Neural progenitor cell (in vitro differentiated cells): ENCODE data around the gene SH3GL1. TPM values are rescaled to one million over a fixed set of nuclear protein-coding genes. Genes with fewer than 3 reads are reported as not detected.

ENCODE experiments used
- DNase-seq: peaks from one replicate; pipeline ENCODE4 v3.0.0-alpha.2; 2016; ENCODE audit warnings: low spot score
- H2AFZ ChIP-seq: fragments of 200-600 bp; sonication (generic); replicated peaks from 2 replicates; pipeline ENCODE4 v1.6.1; 2016; ENCODE audit warnings: antibody characterized with exemption
- H3F3A ChIP-seq: fragments of 200-600 bp; sonication (generic); 2 replicates; pipeline ENCODE4 v1.6.1; 2016; ENCODE audit warnings: antibody characterized with exemption, low read depth
- H3K27ac ChIP-seq: fragments of 200-600 bp; sonication (generic); 2 replicates; pipeline ENCODE4 v1.5.1; 2016; ENCODE audit warnings: mild to moderate bottlenecking
- H3K27me3 ChIP-seq: fragments of 200-600 bp; sonication (generic); 2 replicates; pipeline ENCODE4 v1.6.1; 2016; ENCODE audit warnings: mild to moderate bottlenecking, moderate library complexity
- H3K36me3 ChIP-seq: fragments of 200-600 bp; sonication (generic); 2 replicates; pipeline ENCODE4 v1.5.1; 2016
- H3K4me1 ChIP-seq: fragments of 200-600 bp; sonication (generic); 2 replicates; pipeline ENCODE4 v1.6.1; 2016; ENCODE audit warnings: mixed run types
- H3K4me2 ChIP-seq: fragments of 200-600 bp; sonication (generic); 2 replicates; pipeline ENCODE4 v1.6.1; 2016
- H3K4me3 ChIP-seq: fragments of 200-600 bp; sonication (generic); 2 replicates; pipeline ENCODE4 v1.5.1; 2016
- H3K79me2 ChIP-seq: fragments of 200-600 bp; sonication (generic); 2 replicates; pipeline ENCODE4 v1.6.1; 2016; ENCODE audit warnings: low read depth
- H3K9ac ChIP-seq: fragments of 200-600 bp; sonication (generic); 2 replicates; pipeline ENCODE4 v1.6.1; 2016
- H3K9me3 ChIP-seq: fragments of 200-600 bp; sonication (generic); 2 replicates; pipeline ENCODE4 v1.5.1; 2016; ENCODE audit warnings: low read depth
- H4K20me1 ChIP-seq: fragments of 200-600 bp; sonication (generic); 2 replicates; pipeline ENCODE4 v1.6.1; 2016; ENCODE audit warnings: low read depth
- H3K27ac Mint-ChIP-seq: 3 replicates; pipeline ENCODE4 v1.8.0; 2021; ENCODE audit warnings: mixed read lengths
- H3K27me3 Mint-ChIP-seq: 2 replicates; pipeline ENCODE4 v1.8.0; 2022; ENCODE audit warnings: low read depth, mild to moderate bottlenecking, inconsistent platforms, moderate library complexity, mixed read lengths; ENCODE audit not compliant: insufficient read depth
- H3K36me3 Mint-ChIP-seq: 3 replicates; pipeline ENCODE4 v1.8.0; 2021; ENCODE audit warnings: mixed read lengths
- H3K4me1 Mint-ChIP-seq: 3 replicates; pipeline ENCODE4 v1.8.0; 2021; ENCODE audit warnings: mixed read lengths
- H3K4me3 Mint-ChIP-seq: 3 replicates; pipeline ENCODE4 v1.8.0; 2021; ENCODE audit warnings: mild to moderate bottlenecking, moderate library complexity, mixed read lengths
- H3K9me3 Mint-ChIP-seq: 3 replicates; pipeline ENCODE4 v1.8.0; 2020; ENCODE audit warnings: mixed read lengths
- EZH2 ChIP-seq: fragments of 200-600 bp; sonication (generic); IDR thresholded peaks from 2 replicates; pipeline ENCODE4 v1.6.1; 2017; ENCODE audit warnings: antibody characterized with exemption, mild to moderate bottlenecking, moderate library complexity
- EZH2phosphoT487 ChIP-seq: fragments of 200-600 bp; sonication (generic); IDR thresholded peaks from 2 replicates; pipeline ENCODE4 v1.6.1; 2017; ENCODE audit warnings: antibody characterized with exemption
- total RNA-seq: library from RNA; depleted of rRNA; stranded (reverse); fragments of >200 nt; gene quantifications from 2 replicates; pipeline ENCODE4 v1.2.3, GENCODE V29; 2015; ENCODE audit warnings: low replicate concordance
- TF ChIP-seq, protein P1 (sequence below): fragments of 200-600 bp; sonication (generic); IDR thresholded peaks from 2 replicates; pipeline ENCODE4 v1.5.1; 2017; ENCODE audit warnings: antibody characterized with exemption, mild to moderate bottlenecking

SH3GL1 gene
- total RNA-seq, 1 donor from 2014 or later, result 25.3 TPM

- H3F3A ChIP-seq, result peaks cover 59% of the 10 kb centered on the region
- peaks cover 85% of the 10 kb centered on the region for H4K20me1 ChIP-seq
- peaks cover 22% of the 10 kb centered on the region for H3K36me3 Mint-ChIP-seq
- no peaks in the 10 kb centered on the region for H3K9me3 Mint-ChIP-seq
- no peaks in the 10 kb centered on the region for H3K27me3 Mint-ChIP-seq
- peaks cover 32% of the 10 kb centered on the region for H3K4me1 Mint-ChIP-seq
- H3K27ac ChIP-seq, result peak overlapping the region; percentile 98
- H2AFZ ChIP-seq, result no peak overlapping the region
- peaks cover 96% of the 10 kb centered on the region for H3K79me2 ChIP-seq
- peak overlapping the region; percentile 95 for H3K27ac Mint-ChIP-seq
- H3K9ac ChIP-seq, result no peak overlapping the region
- H3K4me2 ChIP-seq, result peak overlapping the region; percentile 83
- H3K4me3 ChIP-seq, result peak overlapping the region; percentile 39
- no peaks in the 10 kb centered on the region for H3K36me3 ChIP-seq
- H3K4me1 ChIP-seq, result peaks cover 33% of the 10 kb centered on the region
- H3K27me3 ChIP-seq, result no peaks in the 10 kb centered on the region
- DNase-seq, result peak; percentile 81
- TF ChIP-seq, protein P1, sequence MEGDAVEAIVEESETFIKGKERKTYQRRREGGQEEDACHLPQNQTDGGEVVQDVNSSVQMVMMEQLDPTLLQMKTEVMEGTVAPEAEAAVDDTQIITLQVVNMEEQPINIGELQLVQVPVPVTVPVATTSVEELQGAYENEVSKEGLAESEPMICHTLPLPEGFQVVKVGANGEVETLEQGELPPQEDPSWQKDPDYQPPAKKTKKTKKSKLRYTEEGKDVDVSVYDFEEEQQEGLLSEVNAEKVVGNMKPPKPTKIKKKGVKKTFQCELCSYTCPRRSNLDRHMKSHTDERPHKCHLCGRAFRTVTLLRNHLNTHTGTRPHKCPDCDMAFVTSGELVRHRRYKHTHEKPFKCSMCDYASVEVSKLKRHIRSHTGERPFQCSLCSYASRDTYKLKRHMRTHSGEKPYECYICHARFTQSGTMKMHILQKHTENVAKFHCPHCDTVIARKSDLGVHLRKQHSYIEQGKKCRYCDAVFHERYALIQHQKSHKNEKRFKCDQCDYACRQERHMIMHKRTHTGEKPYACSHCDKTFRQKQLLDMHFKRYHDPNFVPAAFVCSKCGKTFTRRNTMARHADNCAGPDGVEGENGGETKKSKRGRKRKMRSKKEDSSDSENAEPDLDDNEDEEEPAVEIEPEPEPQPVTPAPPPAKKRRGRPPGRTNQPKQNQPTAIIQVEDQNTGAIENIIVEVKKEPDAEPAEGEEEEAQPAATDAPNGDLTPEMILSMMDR, result no peak
- peak; percentile 39 for TF ChIP-seq EZH2phosphoT487
- no peak for TF ChIP-seq EZH2
- H3K4me3 Mint-ChIP-seq, result peak overlapping the region; percentile 78
- H3K9me3 ChIP-seq, result no peaks in the 10 kb centered on the region
Observed at GRCh38 chr19:4414800-4415321, 14.5 kb upstream of the SH3GL1 start.

- peaks cover 32% of the 10 kb centered on the region for H3K4me1 Mint-ChIP-seq
- Histone ChIP-seq H3K27me3 (no peaks in the 10 kb centered on the region), H3K27ac (peak overlapping the region; percentile 98), H3K36me3 (no peaks in the 10 kb centered on the region), H2AFZ (no peak overlapping the region), H3K4me2 (peak overlapping the region; percentile 83), H3K79me2 (peaks cover 96% of the 10 kb centered on the region), H4K20me1 (peaks cover 87% of the 10 kb centered on the region), H3K4me1 (peaks cover 33% of the 10 kb centered on the region), H3F3A (peaks cover 63% of the 10 kb centered on the region), H3K9ac (no peak overlapping the region), H3K4me3 (peak overlapping the region; percentile 39), H3K9me3 (no peaks in the 10 kb centered on the region)
- H3K36me3 Mint-ChIP-seq, result peaks cover 26% of the 10 kb centered on the region
- H3K27ac Mint-ChIP-seq, result peak overlapping the region; percentile 95
- no peaks in the 10 kb centered on the region for H3K9me3 Mint-ChIP-seq
- H3K27me3 Mint-ChIP-seq, result no peaks in the 10 kb centered on the region
- peak overlapping the region; percentile 78 for H3K4me3 Mint-ChIP-seq
- TF ChIP-seq EZH2 (no peak), EZH2phosphoT487 (no peak)
- TF ChIP-seq, protein P1, result no peak
- DNase-seq, result no peak
Observed at GRCh38 chr19:4414144-4414799, 13.9 kb upstream of the SH3GL1 start.

DNA sequence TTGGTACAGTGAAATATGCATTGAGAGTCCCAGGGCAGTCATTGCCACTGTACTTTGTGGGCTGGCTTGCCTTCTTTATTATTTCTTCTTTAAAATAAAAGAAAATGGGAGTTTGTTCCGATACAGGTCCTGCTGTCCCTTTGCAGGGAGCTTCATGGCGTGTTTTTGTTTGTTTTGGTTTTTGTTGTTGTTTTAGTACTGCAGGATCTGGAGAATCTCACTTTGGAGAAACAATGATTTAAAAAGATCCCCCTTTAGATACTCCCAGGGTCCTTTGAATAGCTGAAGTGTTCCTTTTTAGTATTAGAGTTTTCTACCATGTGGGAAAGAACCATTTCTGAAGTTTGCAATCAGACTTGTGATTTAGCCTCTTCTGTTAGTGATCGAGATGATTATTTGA is 13.2 kb upstream of the SH3GL1 start:
- Histone ChIP-seq H3K4me1 (peaks cover 39% of the 10 kb centered on the region), H3K9ac (no peak overlapping the region), H3K27me3 (no peaks in the 10 kb centered on the region), H3K4me2 (peak overlapping the region; percentile 83), H3F3A (peaks cover 70% of the 10 kb centered on the region), H2AFZ (no peak overlapping the region), H3K36me3 (no peaks in the 10 kb centered on the region), H3K79me2 (peaks cover 97% of the 10 kb centered on the region), H3K4me3 (no peak overlapping the region), H3K27ac (peak overlapping the region; percentile 98), H4K20me1 (peaks cover 92% of the 10 kb centered on the region), H3K9me3 (no peaks in the 10 kb centered on the region)
- Mint-ChIP-seq H3K27ac (no peak overlapping the region), H3K4me3 (no peak overlapping the region), H3K4me1 (peaks cover 37% of the 10 kb centered on the region), H3K36me3 (peaks cover 32% of the 10 kb centered on the region), H3K9me3 (no peaks in the 10 kb centered on the region), H3K27me3 (peaks cover 2% of the 10 kb centered on the region)
- TF ChIP-seq EZH2 (no peak), EZH2phosphoT487 (no peak)
- TF ChIP-seq, protein P1, result no peak
- DNase-seq, result no peak
